DOHH2 (cell line): Measurements from ENCODE around the gene TBCE.

Experiments
- CTCF ChIP-seq: fragments of 200-600 bp; sonication (generic); IDR thresholded peaks from one replicate; pipeline ENCODE4 v1.5.1; 2014; ENCODE audit warnings: antibody characterized with exemption, mild to moderate bottlenecking, low read depth, low read length; ENCODE audit not compliant: poor library complexity, severe bottlenecking
- EZH2phosphoT487 ChIP-seq: fragments of 200-600 bp; sonication (generic); IDR thresholded peaks from 2 replicates; pipeline ENCODE4 v1.6.1; 2017; ENCODE audit warnings: borderline replicate concordance, mild to moderate bottlenecking, antibody characterized with exemption, low read length, moderate library complexity, mixed read lengths

GRCh38 chr1:235424092-235424491 is 56.9 kb downstream of the TBCE start:
- TF ChIP-seq CTCF = no peak
- TF ChIP-seq EZH2phosphoT487 = no peak
